H1 (cell line): ENCODE data around the gene GTF3C5. TPM values are rescaled to one million over a fixed set of nuclear protein-coding genes. Genes with fewer than 3 reads are reported as not detected.

Experiments
- ATF3 ChIP-seq: IDR thresholded peaks from 2 replicates; pipeline ENCODE4 v1.6.1; 2011; ENCODE audit warnings: low read depth, mild to moderate bottlenecking, low read length; ENCODE audit not compliant: insufficient read depth
- BACH1 ChIP-seq: IDR thresholded peaks from 2 replicates; pipeline ENCODE4 v1.6.1; 2012; ENCODE audit warnings: low read length, improper control_type of control experiment
- BCL11A ChIP-seq, 2 experiments: IDR thresholded peaks; one replicate each; pipeline ENCODE4 v1.6.1; 2011; ENCODE audit warnings: low read depth in 2 of 2, low read length in 2 of 2, mild to moderate bottlenecking in 2 of 2
- CBX5 ChIP-seq: fragments of 300-800, 300-1000 bp; sonication (generic); IDR thresholded peaks from 2 replicates; pipeline ENCODE4 v1.7.1; 2016; ENCODE audit warnings: antibody characterized with exemption, low read length, low read depth
- CTBP2 ChIP-seq: IDR thresholded peaks from 2 replicates; pipeline ENCODE4 v1.7.0; 2011; ENCODE audit warnings: borderline replicate concordance, mild to moderate bottlenecking, moderate library complexity, mixed read lengths, low read length; ENCODE audit not compliant: insufficient read depth, insufficient read length
- FOSL1 ChIP-seq: IDR thresholded peaks from 2 replicates; pipeline ENCODE4 v1.6.1; 2011; ENCODE audit warnings: mild to moderate bottlenecking, low read depth, low read length, moderate library complexity; ENCODE audit not compliant: insufficient read depth
- GTF2F1 ChIP-seq: IDR thresholded peaks from 2 replicates; pipeline ENCODE4 v1.6.1; 2012; ENCODE audit warnings: low read depth, low read length, improper control_type of control experiment, borderline replicate concordance
- JUN ChIP-seq: IDR thresholded peaks from 2 replicates; pipeline ENCODE4 v1.6.1; 2011; ENCODE audit warnings: low read depth, mild to moderate bottlenecking, improper control_type of control experiment, low read length
- KDM4A ChIP-seq: IDR thresholded peaks from one replicate; pipeline ENCODE4 v1.7.1; 2012; ENCODE audit warnings: low read depth, mild to moderate bottlenecking, moderate library complexity, low read length, inconsistent platforms; ENCODE audit not compliant: severe bottlenecking
- KDM5A ChIP-seq: fragments of 200-600 bp; IDR thresholded peaks from 2 replicates; pipeline ENCODE4 v1.7.1; 2012; ENCODE audit warnings: mild to moderate bottlenecking, low read length, inconsistent platforms, mixed read lengths
- RAD21 ChIP-seq, 2 experiments: IDR thresholded peaks in 1 of 2; conservative IDR thresholded peaks in 1 of 2; 2 replicates each; pipeline ENCODE4 v1.6.1; 2011; ENCODE audit warnings: low read depth in 2 of 2, low read length in 2 of 2, improper control_type of control experiment in 1 of 2, inconsistent platforms in 1 of 2, mild to moderate bottlenecking in 1 of 2, moderate library complexity in 1 of 2
- SAP30 ChIP-seq: fragments of 300-600 bp; sonication (generic); IDR thresholded peaks from 2 replicates; pipeline ENCODE4 v1.7.1; 2012; ENCODE audit warnings: low read length, moderate library complexity, mild to moderate bottlenecking, inconsistent platforms; ENCODE audit not compliant: insufficient read depth, insufficient replicate concordance
- SIRT6 ChIP-seq: IDR thresholded peaks from one replicate; pipeline ENCODE4 v1.7.1; 2012; ENCODE audit warnings: low read length, inconsistent platforms
- TAF1 ChIP-seq: IDR thresholded peaks from 2 replicates; pipeline ENCODE4 v1.6.1; 2011; ENCODE audit warnings: mild to moderate bottlenecking, low read depth, low read length
- TAF7 ChIP-seq: optimal IDR thresholded peaks from 2 replicates; pipeline ENCODE3; 2011; ENCODE audit warnings: low read depth, mild to moderate bottlenecking, inconsistent platforms, low read length, moderate library complexity, borderline replicate concordance
- TEAD4 ChIP-seq: IDR thresholded peaks from 2 replicates; pipeline ENCODE4 v1.6.1; 2012; ENCODE audit warnings: low read depth, low read length, inconsistent platforms, mixed read lengths
- USF2 ChIP-seq: IDR thresholded peaks from 2 replicates; pipeline ENCODE4 v1.6.1; 2011; ENCODE audit warnings: low read length, improper control_type of control experiment
- ZNF274 ChIP-seq: IDR thresholded peaks from 2 replicates; pipeline ENCODE4 v1.7.0; 2012; ENCODE audit warnings: low read length, borderline replicate concordance; ENCODE audit errors: extremely low read depth
- polyA plus RNA-seq, 7 experiments: library from polyadenylated mRNA; depleted of rRNA in 3 of 7; stranded (reverse) in 5 of 7; unstranded in 2 of 7; fragments of >200 nt in 5 of 7; fragments of 200-250 nt in 2 of 7; gene quantifications; 1 replicate in 5 of 7; 2 replicates in 1 of 7; 4 replicates in 1 of 7; pipeline versions ENCODE4 v1.2.1 to v1.2.3, GENCODE V29; 2011 to 2013; ENCODE audit warnings: missing spikeins in 2 of 7, mixed read lengths in 2 of 7
- total RNA-seq: library from RNA; stranded (reverse); fragmentation: NEBNext Ultra II Directional; extraction: Animal tissue kit (Norgen Biotek cat#: 25700); gene quantifications from 2 replicates; pipeline ENCODE4 v1.2.1, GENCODE V29; 2021
- TF ChIP-seq, protein P1 (sequence below), 3 experiments: IDR thresholded peaks; 1 replicate in 2 of 3; 2 replicates in 1 of 3; pipeline versions ENCODE4 v1.5.1 to v1.6.1; 2011; ENCODE audit warnings: low read length in 3 of 3, mild to moderate bottlenecking in 3 of 3, inconsistent platforms in 2 of 3, low read depth in 1 of 3, moderate library complexity in 1 of 3; ENCODE audit not compliant: insufficient read depth in 1 of 3; ENCODE audit errors: control extremely low read depth in 1 of 3

The GTF3C5 gene
- total and polyA plus RNA-seq, 2 of the 8 experiments (the other 6 are each of a cell fraction or from before 2014, with no cell fraction given): 78.7 to 87.1 TPM

DNA sequence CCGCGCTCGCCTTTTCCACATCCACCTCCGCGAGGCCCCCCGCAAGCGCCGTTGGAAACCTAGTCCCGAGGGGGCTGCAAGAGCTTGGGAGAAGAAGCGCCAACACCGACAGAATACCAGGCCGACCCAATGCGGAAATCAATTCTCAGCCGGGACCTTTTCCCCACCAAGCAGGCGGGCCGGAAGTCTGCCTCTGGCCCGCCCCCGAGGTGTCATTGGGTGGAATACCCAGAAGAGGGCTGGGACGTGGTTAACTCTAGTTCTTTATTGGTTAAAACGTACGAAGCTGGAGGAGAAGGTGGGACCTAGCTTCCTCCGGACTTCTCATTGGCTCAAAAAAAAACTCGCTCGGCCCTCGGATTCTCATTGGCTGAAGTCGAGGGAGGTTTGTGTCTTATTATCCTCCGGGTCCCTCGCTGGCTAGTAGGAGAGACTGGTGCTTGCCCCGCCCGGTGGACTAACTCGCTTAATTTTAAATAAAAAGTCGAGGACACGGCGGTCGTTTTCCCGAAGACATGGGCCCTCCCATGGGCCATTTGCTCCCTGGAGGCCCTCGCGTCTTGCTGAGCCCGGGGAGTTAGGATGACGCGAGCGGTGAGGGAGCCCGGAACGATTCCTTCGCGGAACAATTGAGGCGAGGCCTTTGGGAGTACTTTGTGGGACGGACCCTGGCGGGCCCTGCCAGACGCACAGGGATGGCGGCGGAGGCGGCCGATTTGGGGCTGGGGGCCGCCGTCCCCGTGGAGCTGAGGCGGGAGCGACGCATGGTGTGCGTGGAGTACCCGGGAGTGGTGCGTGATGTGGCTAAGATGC, at the start of gene GTF3C5 (continued):
- TF ChIP-seq, protein P1, sequence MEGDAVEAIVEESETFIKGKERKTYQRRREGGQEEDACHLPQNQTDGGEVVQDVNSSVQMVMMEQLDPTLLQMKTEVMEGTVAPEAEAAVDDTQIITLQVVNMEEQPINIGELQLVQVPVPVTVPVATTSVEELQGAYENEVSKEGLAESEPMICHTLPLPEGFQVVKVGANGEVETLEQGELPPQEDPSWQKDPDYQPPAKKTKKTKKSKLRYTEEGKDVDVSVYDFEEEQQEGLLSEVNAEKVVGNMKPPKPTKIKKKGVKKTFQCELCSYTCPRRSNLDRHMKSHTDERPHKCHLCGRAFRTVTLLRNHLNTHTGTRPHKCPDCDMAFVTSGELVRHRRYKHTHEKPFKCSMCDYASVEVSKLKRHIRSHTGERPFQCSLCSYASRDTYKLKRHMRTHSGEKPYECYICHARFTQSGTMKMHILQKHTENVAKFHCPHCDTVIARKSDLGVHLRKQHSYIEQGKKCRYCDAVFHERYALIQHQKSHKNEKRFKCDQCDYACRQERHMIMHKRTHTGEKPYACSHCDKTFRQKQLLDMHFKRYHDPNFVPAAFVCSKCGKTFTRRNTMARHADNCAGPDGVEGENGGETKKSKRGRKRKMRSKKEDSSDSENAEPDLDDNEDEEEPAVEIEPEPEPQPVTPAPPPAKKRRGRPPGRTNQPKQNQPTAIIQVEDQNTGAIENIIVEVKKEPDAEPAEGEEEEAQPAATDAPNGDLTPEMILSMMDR (IDR thresholded peaks at IDR 0.05; ENCODE audit: control extremely low read depth in 1 of 3, insufficient read depth in 1 of 3, low read depth in 1 of 3, low read length in 3 of 3): no peak
- TF ChIP-seq USF2 (no peak), TEAD4 (no peak), BCL11A (IDR thresholded peaks at IDR 0.05; ENCODE audit: low read depth in 2 of 2, low read length in 2 of 2) (no peak), FOSL1 (no peak), CBX5 (no peak), CTBP2 (no peak), SIRT6 (no peak), SAP30 (no peak), RAD21 (IDR thresholded peaks at IDR 0.05 in 1 of 2, conservative IDR thresholded peaks at IDR 0.05 in 1 of 2; ENCODE audit: low read depth in 2 of 2, low read length in 2 of 2) (no peak; a peak in 1 of 4 replicates), KDM5A (peak; percentile 99), ZNF274 (no peak), TAF7 (peak; percentile 99), BACH1 (no peak), JUN (no peak), GTF2F1 (peak; percentile 76; the same call in 1 of the 2 replicates), TAF1 (peak; percentile 100), KDM4A (peak; percentile 71), ATF3 (no peak)
